HUES64 (cell line): ENCODE data around the gene DNAJA4.

Experiments
- H3K27ac ChIP-seq: 2 replicates; pipeline ENCODE4 v1.7.0; 2013; ENCODE audit warnings: low read depth, low read length, inconsistent platforms
- H3K27me3 ChIP-seq: 2 replicates; pipeline ENCODE4 v1.6.1; 2013; ENCODE audit warnings: mild to moderate bottlenecking, low read length; ENCODE audit not compliant: insufficient read depth
- H3K36me3 ChIP-seq: 2 replicates; pipeline ENCODE4 v1.6.1; 2013; ENCODE audit warnings: mild to moderate bottlenecking, low read length; ENCODE audit not compliant: insufficient read depth
- H3K4me1 ChIP-seq: 2 replicates; pipeline ENCODE4 v1.6.1; 2013; ENCODE audit warnings: mild to moderate bottlenecking, low read length, moderate library complexity; ENCODE audit not compliant: insufficient read depth
- H3K4me3 ChIP-seq: 2 replicates; pipeline ENCODE4 v1.5.1; 2013; ENCODE audit warnings: mild to moderate bottlenecking, low read length, moderate library complexity
- H3K9ac ChIP-seq: 2 replicates; pipeline ENCODE4 v1.6.1; 2013; ENCODE audit warnings: mild to moderate bottlenecking, low read depth, low read length
- H3K9me3 ChIP-seq: 2 replicates; pipeline ENCODE4 v1.6.1; 2013; ENCODE audit warnings: low read depth, low read length; ENCODE audit not compliant: insufficient read depth
- WGBS: fragments of 150-250, 120-280 bp; methylation state at CpG from one replicate; pipeline ENCODE4 v1.1.7; 2013; ENCODE audit warnings: missing lambda C conversion rate; 5-methylcytosine and 5-hydroxymethylcytosine counted together

Gene DNAJA4

DNA sequence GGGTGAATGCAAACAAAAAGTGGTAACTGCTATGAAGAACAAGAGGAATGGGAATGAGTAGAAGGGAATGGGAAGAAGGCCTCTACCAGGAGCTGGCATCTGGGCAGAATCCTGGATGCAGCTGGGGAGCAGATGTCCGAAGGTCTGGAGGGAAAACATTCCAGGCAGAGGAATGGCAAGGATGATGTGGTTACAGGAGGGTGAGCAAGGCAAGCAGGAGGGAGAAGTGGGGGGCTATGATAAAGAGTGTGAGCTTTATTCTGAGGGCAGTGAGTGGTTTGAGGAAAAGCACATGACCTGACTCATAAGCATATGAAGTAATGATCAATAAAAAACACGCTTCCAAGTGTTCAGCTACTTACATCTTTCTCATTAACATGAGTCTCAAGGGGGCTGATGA lies 18.0 kb downstream of the DNAJA4 start:
- H3K9ac ChIP-seq, result no peak overlapping the region
- no peaks in the 10 kb centered on the region for H3K27me3 ChIP-seq
- H3K9me3 ChIP-seq, result no peaks in the 10 kb centered on the region
- H3K4me1 ChIP-seq, result no peaks in the 10 kb centered on the region
- peaks cover 68% of the 10 kb centered on the region for H3K36me3 ChIP-seq
- H3K27ac ChIP-seq, result no peak overlapping the region
- no peak overlapping the region for H3K4me3 ChIP-seq
- WGBS, result 96% methylated on average over 1 of the region's 2 CpGs

- Histone ChIP-seq H3K27me3 (no peaks in the 10 kb centered on the region), H3K4me3 (no peak overlapping the region), H3K9ac (no peak overlapping the region), H3K36me3 (peaks cover 84% of the 10 kb centered on the region), H3K27ac (no peak overlapping the region), H3K9me3 (no peaks in the 10 kb centered on the region), H3K4me1 (no peaks in the 10 kb centered on the region)
- 86% methylated on average over 4 of the region's 4 CpGs for WGBS
Measured at GRCh38 chr15:78284758-78285157, 20.4 kb downstream of the DNAJA4 start.

- Histone ChIP-seq H3K9me3 (no peaks in the 10 kb centered on the region), H3K27ac (no peak overlapping the region), H3K4me3 (no peak overlapping the region), H3K27me3 (no peaks in the 10 kb centered on the region), H3K4me1 (no peaks in the 10 kb centered on the region), H3K9ac (no peak overlapping the region), H3K36me3 (peaks cover 58% of the 10 kb centered on the region)
- 95% methylated on average over 3 of the region's 3 CpGs for WGBS
Measured at GRCh38 chr15:78290222-78290621, 25.9 kb downstream of the DNAJA4 start.

- no peak overlapping the region for H3K4me3 ChIP-seq
- no peaks in the 10 kb centered on the region for H3K4me1 ChIP-seq
- H3K27ac ChIP-seq, result no peak overlapping the region
- no peak overlapping the region for H3K9ac ChIP-seq
- H3K27me3 ChIP-seq, result no peaks in the 10 kb centered on the region
- no peaks in the 10 kb centered on the region for H3K9me3 ChIP-seq
- 66% methylated on average over 2 of the region's 2 CpGs for WGBS
- H3K36me3 ChIP-seq, result peaks cover 54% of the 10 kb centered on the region
Measured at GRCh38 chr15:78291052-78291451, 26.7 kb downstream of the DNAJA4 start.

DNA sequence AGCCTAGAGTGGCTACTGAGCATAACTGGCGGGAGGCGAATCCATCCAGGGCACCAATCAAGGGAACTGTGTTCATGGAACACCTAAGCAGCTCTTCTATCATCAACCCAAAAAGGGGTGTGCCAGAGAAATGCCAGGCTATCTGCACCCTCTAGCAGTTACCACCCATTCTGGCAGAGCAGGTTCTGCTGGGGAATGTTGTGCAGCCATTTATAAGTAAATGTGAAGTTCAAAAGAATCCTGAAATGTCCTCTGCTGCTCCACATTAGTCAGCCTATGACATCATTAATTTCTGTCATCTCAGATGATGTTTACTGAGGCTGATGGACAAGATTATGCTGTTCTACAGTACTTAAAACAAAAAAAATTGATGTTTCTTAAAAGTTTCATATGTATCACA lies 27.3 kb downstream of the DNAJA4 start:
- peaks cover 48% of the 10 kb centered on the region for H3K36me3 ChIP-seq
- 98% methylated on average over 2 of the region's 2 CpGs for WGBS

DNA sequence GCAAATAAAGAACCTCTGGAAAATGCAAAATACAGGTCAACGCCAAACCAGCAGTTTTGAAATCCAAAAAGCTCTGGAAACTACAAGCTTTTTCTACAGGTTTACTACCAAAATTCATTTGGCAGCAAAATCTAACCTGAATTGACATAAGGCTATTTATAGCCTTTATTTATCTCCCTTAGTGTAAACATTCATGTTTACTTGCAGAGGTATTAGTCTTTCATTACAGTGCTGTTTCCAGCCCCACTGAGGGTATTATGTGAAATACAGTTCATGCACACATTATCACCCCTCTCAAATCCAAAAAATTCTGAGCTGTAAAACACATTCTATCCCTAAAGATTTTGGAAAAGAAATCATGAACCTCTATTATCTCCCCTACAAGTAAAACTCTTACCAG lies 27.9 kb downstream of the DNAJA4 start:
- Histone ChIP-seq H3K4me3 (no peak overlapping the region), H3K4me1 (no peaks in the 10 kb centered on the region), H3K9ac (no peak overlapping the region), H3K27me3 (no peaks in the 10 kb centered on the region), H3K9me3 (no peaks in the 10 kb centered on the region), H3K27ac (no peak overlapping the region), H3K36me3 (peaks cover 45% of the 10 kb centered on the region)
- WGBS, result 95% methylated on average over 1 of the region's 1 CpG

More for the DNA sequence above, 27.3 kb downstream of the DNAJA4 start:
- no peaks in the 10 kb centered on the region for H3K9me3 ChIP-seq
- H3K4me1 ChIP-seq, result no peaks in the 10 kb centered on the region
- H3K27ac ChIP-seq, result no peak overlapping the region
- H3K9ac ChIP-seq, result no peak overlapping the region
- no peak overlapping the region for H3K4me3 ChIP-seq
- no peaks in the 10 kb centered on the region for H3K27me3 ChIP-seq

GRCh38 chr15:78299101-78299930 lies 35.0 kb downstream of the DNAJA4 start, which contains the start of gene SKIC8:
SKIC8 (minus strand) TSS chr15:78299609; CDS start chr15:78295686, 3,923 bp downstream.
- 1% methylated on average over 55 of the region's 55 CpGs for WGBS
- peak within 1 kb of the TSS; percentile 92 for H3K4me3 ChIP-seq
- peak within 1 kb of the TSS; percentile 81 for H3K9ac ChIP-seq
- H3K9me3 ChIP-seq, result no peaks in the 10 kb centered on the region
- H3K4me1 ChIP-seq, result 0 out of 2 replicates have a peak, but pooled peaks cover 4% of the 10 kb centered on the region
- H3K27ac ChIP-seq, result peak within 1 kb of the TSS; percentile 80; the same call in 1 of the 2 replicates
- H3K36me3 ChIP-seq, result peaks cover 6% of the 10 kb centered on the region
- peaks cover 16% of the 10 kb centered on the region for H3K27me3 ChIP-seq

- no peaks in the 10 kb centered on the region for H3K9me3 ChIP-seq
- no peak overlapping the region for H3K9ac ChIP-seq
Measured at GRCh38 chr15:78301326-78301725, 37.0 kb downstream of the DNAJA4 start.

DNA sequence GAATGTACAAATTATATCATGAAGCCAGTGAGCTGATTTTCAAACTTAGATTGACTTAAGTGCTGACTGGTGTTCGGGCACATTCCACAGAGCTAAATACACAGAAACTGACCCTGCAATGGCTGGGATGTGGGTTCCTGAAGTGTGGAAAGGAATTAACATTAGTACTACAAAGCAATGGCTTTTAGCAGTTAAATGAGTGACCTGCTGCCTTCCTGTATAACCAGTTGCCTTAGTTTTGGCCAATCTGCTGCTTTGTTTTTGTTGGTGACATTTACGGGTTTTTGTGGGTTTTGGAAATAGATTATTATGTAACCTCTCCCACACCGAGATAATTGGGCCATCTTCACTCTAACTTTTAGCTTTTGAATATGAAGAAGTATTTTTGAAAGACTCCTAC lies 37.5 kb downstream of the DNAJA4 start:
- no peak overlapping the region for H3K4me3 ChIP-seq
- H3K4me1 ChIP-seq, result 0 out of 2 replicates have a peak, but pooled peaks cover 4% of the 10 kb centered on the region
- no peaks in the 10 kb centered on the region for H3K36me3 ChIP-seq
- H3K9me3 ChIP-seq, result no peaks in the 10 kb centered on the region
- H3K27me3 ChIP-seq, result peaks cover 16% of the 10 kb centered on the region
- no peak overlapping the region for H3K27ac ChIP-seq
- H3K9ac ChIP-seq, result no peak overlapping the region
- 60% methylated on average over 2 of the region's 3 CpGs for WGBS

More at GRCh38 chr15:78301326-78301725, 37.0 kb downstream of the DNAJA4 start:
- peaks cover 16% of the 10 kb centered on the region for H3K27me3 ChIP-seq
- no peak overlapping the region for H3K4me3 ChIP-seq
- no peaks in the 10 kb centered on the region for H3K36me3 ChIP-seq
- H3K27ac ChIP-seq, result no peak overlapping the region
- 0 out of 2 replicates have a peak, but pooled peaks cover 4% of the 10 kb centered on the region for H3K4me1 ChIP-seq

DNA sequence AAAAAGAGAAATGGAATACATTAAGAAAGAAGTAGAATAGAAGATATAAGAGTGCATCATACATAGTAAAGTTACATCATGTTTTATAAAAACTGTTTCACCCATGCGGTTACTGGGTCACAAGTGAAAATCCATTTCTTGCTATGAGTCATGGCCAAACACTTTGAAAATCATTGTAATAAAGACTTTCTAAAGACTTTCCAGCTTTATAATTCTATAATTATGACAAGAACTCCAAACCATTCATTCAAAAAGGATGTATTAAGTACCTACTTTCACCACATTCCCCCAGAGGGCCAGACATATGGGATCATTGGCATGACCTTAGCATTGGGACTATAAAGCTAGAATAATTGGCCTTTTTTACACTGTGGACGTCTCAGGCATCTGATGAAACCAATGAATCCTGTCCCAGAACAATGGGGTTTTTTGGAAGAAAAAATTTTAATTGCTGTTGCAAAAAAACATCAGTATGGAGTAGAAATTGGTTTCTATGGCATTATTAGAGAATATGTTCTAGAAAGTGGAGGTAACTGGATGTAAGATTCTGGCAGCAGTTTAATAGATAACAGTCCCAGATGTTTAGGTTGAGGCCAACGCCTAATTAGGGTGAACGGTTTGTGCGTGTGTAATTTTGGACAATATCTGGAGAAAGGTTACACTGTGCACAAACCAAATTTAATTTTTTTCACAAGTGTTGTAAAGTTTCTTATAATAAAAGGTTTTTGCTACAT lies 38.4 kb downstream of the DNAJA4 start:
- 0 out of 2 replicates have a peak, but pooled peaks cover 4% of the 10 kb centered on the region for H3K4me1 ChIP-seq
- no peak overlapping the region for H3K9ac ChIP-seq
- no peak overlapping the region for H3K27ac ChIP-seq
- H3K36me3 ChIP-seq, result no peaks in the 10 kb centered on the region
- H3K27me3 ChIP-seq, result peaks cover 16% of the 10 kb centered on the region
- 93% methylated on average over 5 of the region's 5 CpGs for WGBS
- no peak overlapping the region for H3K4me3 ChIP-seq
- no peaks in the 10 kb centered on the region for H3K9me3 ChIP-seq
